Calu3 (cell line): ENCODE results near the gene ACE. TPM values are rescaled to one million over a fixed set of nuclear protein-coding genes. Genes with fewer than 3 reads are reported as not detected.

Source experiments
- BruUV-seq: library from RNA; stranded (reverse); fragments of 400-500 nt; replicated peaks from 2 replicates; lab custom pipeline; 2021; lab: Mats Ljungman, UMichigan
- CTCF ChIA-PET: fragments of 300-600 bp; sonication (Branson Sonifier 250); formaldehyde crosslinking; loops from one replicate; lab custom pipeline; 2022; ENCODE audit warnings: antibody characterized with exemption; lab: Charles Lee
- DNase-seq: peaks from one replicate; pipeline ENCODE4 v3.0.0; 2022
- H3K27ac Mint-ChIP-seq: one replicate; pipeline ENCODE4 v1.8.0; 2022; ENCODE audit warnings: mixed read lengths; ENCODE audit not compliant: unreplicated experiment
- H3K27me3 Mint-ChIP-seq: one replicate; pipeline ENCODE4 v1.8.0; 2022; ENCODE audit warnings: mixed read lengths; ENCODE audit not compliant: unreplicated experiment
- H3K36me3 Mint-ChIP-seq: one replicate; pipeline ENCODE4 v1.8.0; 2022; ENCODE audit warnings: mild to moderate bottlenecking, moderate library complexity, mixed read lengths; ENCODE audit not compliant: insufficient read depth, unreplicated experiment
- H3K4me1 Mint-ChIP-seq: one replicate; pipeline ENCODE4 v1.8.0; 2022; ENCODE audit warnings: mild to moderate bottlenecking, low read depth, mixed read lengths; ENCODE audit not compliant: unreplicated experiment
- H3K4me3 Mint-ChIP-seq: one replicate; pipeline ENCODE4 v1.8.0; 2022; ENCODE audit warnings: mild to moderate bottlenecking, low read depth, moderate library complexity, mixed read lengths; ENCODE audit not compliant: unreplicated experiment
- H3K9me3 Mint-ChIP-seq: one replicate; pipeline ENCODE4 v1.8.0; 2022; ENCODE audit warnings: low read depth, mixed read lengths; ENCODE audit not compliant: unreplicated experiment
- CTCF ChIP-seq: fragments of 200-600 bp; IDR thresholded peaks from one replicate; pipeline ENCODE4 v1.8.0; 2022; ENCODE audit warnings: antibody characterized with exemption; ENCODE audit not compliant: unreplicated experiment
- intact Hi-C: fragments of 100-400 bp; cut with micrococcal nuclease; formaldehyde crosslinking; loops from one replicate; pipeline ENCODE4 v1.10.0; 2022; ENCODE audit not compliant: unreplicated experiment
- total RNA-seq: library from RNA; stranded (reverse); gene quantifications from 2 replicates; pipeline ENCODE4 v1.2.3, GENCODE V29; 2022

The ACE gene
- total RNA-seq, 1 experiment from 2014 or later = 5.9 TPM

GRCh38 chr17:63446753-63447470, 29.9 kb upstream of the ACE start:
- Mint-ChIP-seq H3K4me3 (peak overlapping the region; percentile 73), H3K36me3 (peaks cover 27% of the 10 kb centered on the region), H3K4me1 (peaks cover 8% of the 10 kb centered on the region), H3K27ac (peak overlapping the region; percentile 73), H3K27me3 (no peaks in the 10 kb centered on the region), H3K9me3 (no peaks in the 10 kb centered on the region)
- TSS peak; percentile 81 for BruUV-seq
- peak; percentile 72 for DNase-seq
- intact Hi-C loops = no loop called here
- CTCF ChIA-PET = interaction anchor here (1.5 kb wide), 1 partner anchor 32 kb away, joined by 6 read pairs; no protein-coding TSS in a partner anchor
- TF ChIP-seq CTCF = no peak

GRCh38 chr17:63447471-63448009, 29.3 kb upstream of the ACE start:
- BruUV-seq = no TSS peak
- DNase-seq = no peak
- H3K36me3 Mint-ChIP-seq = peaks cover 27% of the 10 kb centered on the region
- H3K4me1 Mint-ChIP-seq = peaks cover 8% of the 10 kb centered on the region
- intact Hi-C loops = no loop called here
- no peaks in the 10 kb centered on the region for H3K9me3 Mint-ChIP-seq
- peak overlapping the region; percentile 73 for H3K4me3 Mint-ChIP-seq
- CTCF ChIA-PET = interaction anchor here (0.5 to 1.5 kb wide), 2 partner anchors 15 to 32 kb away, joined by 4 to 6 read pairs; no protein-coding TSS in a partner anchor
- no peaks in the 10 kb centered on the region for H3K27me3 Mint-ChIP-seq
- no peak for TF ChIP-seq CTCF
- peak overlapping the region; percentile 73 for H3K27ac Mint-ChIP-seq

GRCh38 chr17:63448655-63449054, 28.2 kb upstream of the ACE start:
- H3K27me3 Mint-ChIP-seq = no peaks in the 10 kb centered on the region

GRCh38 chr17:63450551-63450950, 26.3 kb upstream of the ACE start:
- CTCF ChIA-PET = no interaction called here
- Mint-ChIP-seq H3K9me3 (no peaks in the 10 kb centered on the region), H3K27ac (no peak overlapping the region), H3K27me3 (no peaks in the 10 kb centered on the region), H3K4me1 (no peaks in the 10 kb centered on the region), H3K4me3 (no peak overlapping the region), H3K36me3 (peaks cover 17% of the 10 kb centered on the region)
- no TSS peak for BruUV-seq
- no peak for TF ChIP-seq CTCF
- no peak for DNase-seq
- intact Hi-C loops = no loop called here

More at GRCh38 chr17:63448655-63449054, 28.2 kb upstream of the ACE start:
- TF ChIP-seq CTCF = no peak
- DNase-seq = no peak
- H3K4me3 Mint-ChIP-seq = no peak overlapping the region
- peaks cover 8% of the 10 kb centered on the region for H3K4me1 Mint-ChIP-seq
- no TSS peak for BruUV-seq
- CTCF ChIA-PET = no interaction called here
- H3K27ac Mint-ChIP-seq = peak overlapping the region; percentile 13
- intact Hi-C loops = no loop called here
- no peaks in the 10 kb centered on the region for H3K9me3 Mint-ChIP-seq
- peaks cover 27% of the 10 kb centered on the region for H3K36me3 Mint-ChIP-seq
